COLO668 (cell line): ENCODE data around the gene PARVB.
A peak's percentile ranks its signal among the peaks of the same experiment; 100 is the strongest.

Source experiments
- DNase-seq: peaks from one replicate; lab custom pipeline; 2025; ENCODE audit not compliant: unreplicated experiment; lab: John Stamatoyannopoulos, UW

The PARVB gene

GRCh38 chr22:44024288-44024921 is at the start of gene PARVB:
Gene PARVB, plus strand, starts transcription at chr22:44024302. Its CDS starts 38 bp downstream, at chr22:44024340.
- DNase-seq: peak; percentile 50

- DNase-seq: no peak
Observed at GRCh38 chr22:43975041-43975440, 49.1 kb upstream of the PARVB start.

- DNase-seq: no peak
Observed at GRCh38 chr22:43976861-43977795, 47.0 kb upstream of the PARVB start.

- no peak for DNase-seq
Observed at GRCh38 chr22:43978558-43978957, 45.5 kb upstream of the PARVB start.

GRCh38 chr22:43980579-43980978 is 43.5 kb upstream of the PARVB start:
- no peak for DNase-seq

GRCh38 chr22:43980996-43981395 is 43.1 kb upstream of the PARVB start:
- DNase-seq: no peak

- DNase-seq: no peak
Observed at GRCh38 chr22:43983808-43984207, 40.3 kb upstream of the PARVB start.

GRCh38 chr22:43985532-43985931 is 38.6 kb upstream of the PARVB start:
- peak; percentile 80 for DNase-seq

- DNase-seq: no peak
Observed at GRCh38 chr22:43988116-43988820, 35.8 kb upstream of the PARVB start.

- no peak for DNase-seq
Observed at GRCh38 chr22:43988960-43989359, 35.1 kb upstream of the PARVB start.

GRCh38 chr22:43990044-43990443 is 34.1 kb upstream of the PARVB start:
- no peak for DNase-seq

GRCh38 chr22:43991316-43992020 is 32.6 kb upstream of the PARVB start:
- no peak for DNase-seq

- DNase-seq: no peak
Observed at GRCh38 chr22:43992331-43992821, 31.7 kb upstream of the PARVB start.

- DNase-seq: peak; percentile 49
Observed at GRCh38 chr22:43993072-43993760, 30.9 kb upstream of the PARVB start.

- peak; percentile 25 for DNase-seq
Observed at GRCh38 chr22:43994006-43994405, 30.1 kb upstream of the PARVB start.

- DNase-seq: no peak
Observed at GRCh38 chr22:43994416-43994815, 29.7 kb upstream of the PARVB start.

GRCh38 chr22:43995057-43995685 is 28.9 kb upstream of the PARVB start:
- no peak for DNase-seq

GRCh38 chr22:43995798-43996169 is 28.3 kb upstream of the PARVB start:
- DNase-seq: no peak

GRCh38 chr22:43996170-43996980 is 27.7 kb upstream of the PARVB start:
- no peak for DNase-seq
